Measurements from ENCODE around the gene RHCG.
"Not testable (repeated sequence)": the region's sequence is repeated elsewhere in the genome, so short reads cannot be mapped to it uniquely, and the experiment has no call there.

RHCG gene

GRCh38 chr15:89477411-89478242 lies 18.8 kb downstream of the RHCG start:
- DNase-seq (ENCODE audit: low read depth in 2 of 2) = no peak

- no peak for DNase-seq (ENCODE audit: low read depth in 2 of 2)
Measured at GRCh38 chr15:89475661-89476060, 20.7 kb downstream of the RHCG start.

- DNase-seq (ENCODE audit: low read depth in 2 of 2) = peak; percentile 1 to 5
Measured at GRCh38 chr15:89472785-89473256, 23.6 kb downstream of the RHCG start.

GRCh38 chr15:89469426-89470096 lies 26.8 kb downstream of the RHCG start:
- no peak for DNase-seq (ENCODE audit: low read depth in 2 of 2)

GRCh38 chr15:89468813-89469212 lies 27.6 kb downstream of the RHCG start:
- DNase-seq (ENCODE audit: low read depth in 2 of 2) = not testable (repeated sequence)

- DNase-seq (ENCODE audit: low read depth in 2 of 2) = no peak
Measured at GRCh38 chr15:89463113-89463512, 33.3 kb downstream of the RHCG start.

- DNase-seq (ENCODE audit: low read depth in 2 of 2) = no peak
Measured at GRCh38 chr15:89462198-89462912, 34.0 kb downstream of the RHCG start.

- no peak for DNase-seq (ENCODE audit: low read depth in 2 of 2)
Measured at GRCh38 chr15:89461386-89461785, 35.0 kb downstream of the RHCG start.

- DNase-seq (ENCODE audit: low read depth in 2 of 2) = no peak
Measured at GRCh38 chr15:89460048-89460447, 36.3 kb downstream of the RHCG start.

GRCh38 chr15:89459271-89460038 lies 36.9 kb downstream of the RHCG start:
- DNase-seq (ENCODE audit: low read depth in 2 of 2) = no peak

GRCh38 chr15:89458440-89458839 lies 37.9 kb downstream of the RHCG start:
- no peak for DNase-seq (ENCODE audit: low read depth in 2 of 2)

GRCh38 chr15:89457086-89457485 lies 39.3 kb downstream of the RHCG start:
- DNase-seq (ENCODE audit: low read depth in 2 of 2) = no peak

GRCh38 chr15:89455535-89455934 lies 40.8 kb downstream of the RHCG start:
- DNase-seq (ENCODE audit: low read depth in 2 of 2) = no peak

- DNase-seq (ENCODE audit: low read depth in 2 of 2) = no peak
Measured at GRCh38 chr15:89452330-89452836, 44.0 kb downstream of the RHCG start.

- DNase-seq (ENCODE audit: low read depth in 2 of 2) = no peak
Measured at GRCh38 chr15:89451846-89452245, 44.5 kb downstream of the RHCG start.

- no peak for DNase-seq (ENCODE audit: low read depth in 2 of 2)
Measured at GRCh38 chr15:89450076-89451006, 46.0 kb downstream of the RHCG start.

- DNase-seq (ENCODE audit: low read depth in 2 of 2) = no peak
Measured at GRCh38 chr15:89448825-89449224, 47.6 kb downstream of the RHCG start.

- no peak for DNase-seq (ENCODE audit: low read depth in 2 of 2)
Measured at GRCh38 chr15:89447676-89448075, 48.7 kb downstream of the RHCG start.

GRCh38 chr15:89446255-89446891 lies 50.0 kb downstream of the RHCG start:
- no peak for DNase-seq (ENCODE audit: low read depth in 2 of 2)

GRCh38 chr15:89445518-89445917 lies 50.9 kb downstream of the RHCG start:
- no peak for DNase-seq (ENCODE audit: low read depth in 2 of 2)
